Epithelial cell of esophagus (primary cell): ENCODE measurements around the gene ATG5.

Experiments
- DNase-seq: peaks from one replicate; pipeline ENCODE4 v3.0.0; 2010; ENCODE audit warnings: low read depth
- H3K4me3 ChIP-seq: 2 replicates; pipeline ENCODE4 v1.5.1; 2011; ENCODE audit warnings: mild to moderate bottlenecking, low read length, control low read depth
- TF ChIP-seq, protein P1 (sequence below): IDR thresholded peaks from 2 replicates; pipeline ENCODE4 v1.5.1; 2011; ENCODE audit warnings: low read depth, mild to moderate bottlenecking, low read length, control low read depth, inconsistent platforms; ENCODE audit not compliant: insufficient read depth; ENCODE audit errors: missing control alignments

Gene ATG5

GRCh38 chr6:106170030-106170791 is 155.3 kb downstream of the ATG5 start:
- DNase-seq = no peak
- TF ChIP-seq, protein P1, sequence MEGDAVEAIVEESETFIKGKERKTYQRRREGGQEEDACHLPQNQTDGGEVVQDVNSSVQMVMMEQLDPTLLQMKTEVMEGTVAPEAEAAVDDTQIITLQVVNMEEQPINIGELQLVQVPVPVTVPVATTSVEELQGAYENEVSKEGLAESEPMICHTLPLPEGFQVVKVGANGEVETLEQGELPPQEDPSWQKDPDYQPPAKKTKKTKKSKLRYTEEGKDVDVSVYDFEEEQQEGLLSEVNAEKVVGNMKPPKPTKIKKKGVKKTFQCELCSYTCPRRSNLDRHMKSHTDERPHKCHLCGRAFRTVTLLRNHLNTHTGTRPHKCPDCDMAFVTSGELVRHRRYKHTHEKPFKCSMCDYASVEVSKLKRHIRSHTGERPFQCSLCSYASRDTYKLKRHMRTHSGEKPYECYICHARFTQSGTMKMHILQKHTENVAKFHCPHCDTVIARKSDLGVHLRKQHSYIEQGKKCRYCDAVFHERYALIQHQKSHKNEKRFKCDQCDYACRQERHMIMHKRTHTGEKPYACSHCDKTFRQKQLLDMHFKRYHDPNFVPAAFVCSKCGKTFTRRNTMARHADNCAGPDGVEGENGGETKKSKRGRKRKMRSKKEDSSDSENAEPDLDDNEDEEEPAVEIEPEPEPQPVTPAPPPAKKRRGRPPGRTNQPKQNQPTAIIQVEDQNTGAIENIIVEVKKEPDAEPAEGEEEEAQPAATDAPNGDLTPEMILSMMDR = no peak
- H3K4me3 ChIP-seq = no peak overlapping the region

DNA sequence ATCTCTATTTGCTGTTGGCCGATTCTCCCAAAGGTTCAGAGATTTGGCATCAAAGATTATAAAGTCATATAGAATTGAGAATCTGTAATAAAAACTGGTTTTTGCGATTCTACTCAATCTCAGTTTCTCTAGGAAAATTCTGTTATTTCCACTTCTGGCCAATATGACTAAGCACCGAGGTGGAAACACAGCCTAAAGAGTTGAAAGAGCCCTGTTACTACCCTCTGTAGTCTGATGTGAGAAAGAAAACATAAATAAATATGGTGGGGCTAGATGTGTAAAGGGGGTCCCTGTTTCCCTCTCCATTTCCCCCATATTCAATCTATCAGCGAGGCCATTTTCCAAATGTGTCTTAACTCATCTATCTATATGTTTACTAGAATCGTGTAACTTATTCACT is 156.0 kb downstream of the ATG5 start:
- no peak overlapping the region for H3K4me3 ChIP-seq
- TF ChIP-seq, protein P1 = no peak
- DNase-seq = no peak

DNA sequence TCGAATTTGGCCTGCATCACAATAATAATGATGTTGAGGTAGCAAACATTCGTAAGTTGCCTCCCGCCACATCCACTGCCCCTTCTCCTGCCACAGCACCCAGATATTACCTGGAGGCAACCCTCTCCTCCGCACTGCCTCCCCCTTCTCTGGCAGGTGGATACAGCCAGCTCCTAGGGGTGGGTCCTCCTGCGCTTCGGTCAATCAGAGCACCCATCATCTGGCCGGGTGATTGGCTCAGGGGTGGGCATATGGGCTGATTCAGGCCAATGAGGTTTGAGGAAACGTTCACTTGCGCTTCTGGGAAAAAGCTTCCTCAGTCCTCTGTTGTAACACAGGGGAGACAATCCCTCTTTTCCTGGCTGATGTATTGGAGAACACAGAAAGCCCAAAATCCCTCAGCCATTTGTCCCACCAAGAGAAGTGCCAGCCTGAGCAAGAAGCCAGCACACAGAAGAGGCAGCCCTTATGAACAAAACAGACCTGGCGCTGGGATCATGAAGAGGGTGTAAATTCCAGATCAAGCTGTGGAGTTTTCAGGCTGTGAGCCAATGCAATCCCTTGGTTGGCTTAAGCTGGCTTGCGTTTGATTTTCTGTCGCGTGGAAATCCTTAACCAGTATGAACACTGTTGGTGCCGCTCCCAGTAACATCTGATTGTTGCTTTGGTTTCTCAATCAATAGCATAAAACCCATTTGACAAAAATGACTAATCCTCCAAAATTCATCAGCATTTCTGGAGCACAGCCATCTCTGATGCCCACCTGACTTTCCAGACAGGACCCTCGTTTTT is 157.3 kb downstream of the ATG5 start:
- no peak overlapping the region for H3K4me3 ChIP-seq
- DNase-seq = no peak
- TF ChIP-seq, protein P1 = no peak

DNA sequence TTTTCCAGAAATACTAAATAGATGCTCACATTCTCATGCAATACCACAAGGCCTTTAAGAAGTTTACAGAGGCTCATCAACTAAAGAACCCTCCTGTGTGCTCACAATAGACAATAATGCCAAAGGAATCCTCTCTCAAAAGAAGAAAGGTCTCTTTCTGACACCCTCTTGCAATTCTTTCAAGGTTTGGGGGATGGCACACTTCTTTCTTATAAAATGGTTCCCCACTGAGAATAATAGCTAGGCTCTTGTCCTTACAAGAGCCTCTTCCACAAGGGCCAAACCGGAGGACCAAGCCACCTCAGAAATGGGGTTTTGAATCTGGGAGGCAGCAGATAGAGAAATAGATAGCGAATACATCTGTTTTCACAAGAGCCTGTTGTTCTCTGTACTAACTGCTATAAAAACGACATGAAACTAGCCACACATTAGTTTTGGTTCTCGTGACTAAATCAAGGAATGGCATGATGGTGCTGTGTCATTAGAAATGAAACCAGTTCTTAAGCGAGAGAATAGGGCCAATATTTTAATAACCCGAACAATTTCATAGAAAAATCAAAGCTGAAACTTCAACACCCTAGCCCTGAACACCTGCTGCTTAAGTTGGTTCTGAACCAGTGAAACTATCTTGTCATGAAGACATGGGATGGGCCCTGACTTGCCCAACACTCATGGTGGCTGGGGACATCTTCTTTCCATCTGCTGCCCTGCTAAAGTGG is 158.3 kb downstream of the ATG5 start:
- TF ChIP-seq, protein P1 = no peak
- DNase-seq = no peak
- H3K4me3 ChIP-seq = no peak overlapping the region

DNA sequence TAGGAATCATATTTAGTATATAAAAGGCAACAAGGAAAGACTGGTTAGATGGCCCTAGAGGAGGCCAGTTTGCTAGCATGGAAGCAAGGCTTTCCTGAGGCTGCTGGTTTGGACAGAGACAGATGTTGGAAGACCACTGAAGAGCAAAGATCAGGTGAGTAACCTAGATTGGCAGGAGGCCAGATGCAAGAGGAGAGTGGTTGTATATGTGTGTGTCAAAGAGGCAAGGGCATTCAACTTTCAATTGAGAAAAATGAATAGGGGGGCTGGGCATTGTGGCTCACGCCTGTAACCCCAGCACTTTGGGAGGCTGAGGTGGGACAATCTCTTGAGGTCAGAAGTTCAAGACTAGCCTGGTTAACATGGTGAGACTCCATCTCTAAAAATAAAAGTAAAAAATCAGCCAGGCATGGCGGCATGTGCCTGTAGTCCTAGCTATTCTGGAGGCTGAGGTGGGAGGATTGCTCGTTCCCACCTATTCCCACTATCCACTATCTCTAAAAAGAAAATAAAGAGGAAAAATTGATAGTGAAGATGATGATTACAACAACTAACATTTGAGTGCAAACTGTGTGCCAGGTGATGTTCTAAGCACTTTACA is 159.6 kb downstream of the ATG5 start:
- TF ChIP-seq, protein P1 = no peak
- no peak overlapping the region for H3K4me3 ChIP-seq
- DNase-seq = peak; percentile 53

DNA sequence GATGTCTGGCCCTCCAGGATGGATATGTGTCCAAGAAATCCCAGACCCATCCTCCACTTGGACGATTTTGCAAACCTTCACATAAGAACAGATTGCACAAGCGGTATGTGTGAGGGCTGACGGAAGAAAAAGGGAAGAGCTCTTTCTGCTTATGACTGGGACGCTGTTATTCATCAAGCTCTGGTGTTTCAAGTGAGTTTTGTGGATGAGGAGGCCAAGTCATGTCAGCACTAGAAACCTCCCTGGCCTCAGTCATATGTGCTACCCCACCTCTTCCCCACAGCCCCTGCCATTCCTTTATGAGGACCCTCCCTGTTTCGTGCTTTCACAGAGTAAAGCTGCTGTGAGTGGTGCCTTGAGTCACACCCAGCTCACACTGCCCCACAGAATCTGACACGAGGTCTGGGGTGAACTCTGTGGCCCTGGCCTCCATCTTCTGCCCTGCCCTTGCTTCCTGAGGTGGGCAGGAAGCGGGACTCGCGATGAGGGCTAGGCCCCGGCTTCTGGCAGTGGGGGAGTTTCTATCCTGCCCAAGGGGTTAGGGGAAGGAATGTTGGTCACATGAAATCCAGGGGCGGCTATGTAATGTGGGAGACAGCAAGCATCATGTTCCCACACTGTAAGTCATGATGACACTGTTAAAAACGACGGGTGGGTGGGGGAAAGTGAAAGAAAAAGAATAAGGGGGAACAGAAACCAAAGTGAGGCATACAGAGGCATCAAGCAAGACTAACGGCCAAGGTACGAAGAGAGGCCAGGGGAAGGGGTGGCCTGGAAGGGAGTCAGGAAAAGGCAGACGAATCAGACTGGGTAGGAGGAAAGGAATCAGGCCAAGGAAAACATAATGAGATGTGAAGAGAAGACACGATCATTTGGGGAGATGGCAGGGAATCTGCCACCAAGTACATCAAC is 161.3 kb downstream of the ATG5 start:
- TF ChIP-seq, protein P1 = no peak
- DNase-seq = peak; percentile 31
- no peak overlapping the region for H3K4me3 ChIP-seq
